Suprapubic skin (tissue), 4 donors: ENCODE data around the gene FLYWCH1.

ENCODE experiments used
- CTCF ChIP-seq, 2 donors: fragments of 200-600 bp in 1 of 2; fragments of 450-650 bp in 1 of 2; sonication (generic) in 1 of 2; IDR thresholded peaks; one replicate each; pipeline ENCODE4 v1.5.1; 2016 to 2019; ENCODE audit warnings: antibody characterized with exemption in 2 of 2, mild to moderate bottlenecking in 1 of 2, moderate library complexity in 1 of 2
- EP300 ChIP-seq: sonication (generic); formaldehyde crosslinking; IDR thresholded peaks from one replicate; pipeline ENCODE4 v1.6.1; 2017; ENCODE audit warnings: antibody characterized with exemption
- POLR2A ChIP-seq, 2 donors: fragments of 450-650 bp; IDR thresholded peaks; one replicate each; pipeline ENCODE4 v1.6.1; 2017; ENCODE audit warnings: antibody characterized with exemption in 2 of 2, mild to moderate bottlenecking in 2 of 2, moderate library complexity in 2 of 2
- POLR2AphosphoS5 ChIP-seq, 3 donors: sonication (generic); formaldehyde crosslinking; IDR thresholded peaks; one replicate each; pipeline ENCODE4 v1.6.1; 2017; ENCODE audit warnings: antibody characterized with exemption in 3 of 3

DNA sequence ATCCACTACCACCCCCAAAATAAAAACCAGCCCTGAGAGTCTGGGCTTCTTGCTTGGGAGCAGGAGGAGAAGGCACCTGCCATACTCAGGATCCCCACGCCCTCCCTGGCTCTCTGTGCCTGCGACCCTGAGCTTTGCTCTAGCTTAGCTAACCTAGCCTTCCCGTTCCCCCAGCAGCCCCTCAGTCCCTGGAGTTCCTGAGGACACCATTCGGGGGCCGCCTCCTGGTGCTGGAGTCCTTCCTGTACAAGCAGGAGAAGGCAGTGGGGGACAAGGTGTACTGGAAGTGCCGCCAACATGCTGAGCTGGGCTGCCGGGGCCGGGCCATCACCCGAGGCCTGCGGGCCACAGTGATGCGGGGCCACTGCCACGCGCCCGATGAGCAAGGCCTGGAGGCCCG, 18.5 kb downstream of the FLYWCH1 start:
- TF ChIP-seq POLR2AphosphoS5 (IDR thresholded peaks at IDR 0.05) (no peak), CTCF (IDR thresholded peaks at IDR 0.05) (no peak), EP300 (no peak), POLR2A (IDR thresholded peaks at IDR 0.05) (no peak)
